ENCODE data around the gene TESMIN.

The TESMIN gene

GRCh38 chr11:68673991-68674390, 77.3 kb downstream of the TESMIN start:
- TF ChIP-seq RAD21 (IDR thresholded peaks at IDR 0.05; ENCODE audit: low read depth) = no peak

- TF ChIP-seq, protein P1, sequence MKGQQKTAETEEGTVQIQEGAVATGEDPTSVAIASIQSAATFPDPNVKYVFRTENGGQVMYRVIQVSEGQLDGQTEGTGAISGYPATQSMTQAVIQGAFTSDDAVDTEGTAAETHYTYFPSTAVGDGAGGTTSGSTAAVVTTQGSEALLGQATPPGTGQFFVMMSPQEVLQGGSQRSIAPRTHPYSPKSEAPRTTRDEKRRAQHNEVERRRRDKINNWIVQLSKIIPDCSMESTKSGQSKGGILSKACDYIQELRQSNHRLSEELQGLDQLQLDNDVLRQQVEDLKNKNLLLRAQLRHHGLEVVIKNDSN (IDR thresholded peaks at IDR 0.05) = no peak
- TF ChIP-seq CREB1 (IDR thresholded peaks at IDR 0.05; ENCODE audit: low read depth) (no peak), NFIC (IDR thresholded peaks at IDR 0.05) (no peak), TEAD4 (IDR thresholded peaks at IDR 0.05) (no peak)
These were observed 77.9 kb downstream of the TESMIN start for GRCh38 chr11:68673306-68673945.

DNA sequence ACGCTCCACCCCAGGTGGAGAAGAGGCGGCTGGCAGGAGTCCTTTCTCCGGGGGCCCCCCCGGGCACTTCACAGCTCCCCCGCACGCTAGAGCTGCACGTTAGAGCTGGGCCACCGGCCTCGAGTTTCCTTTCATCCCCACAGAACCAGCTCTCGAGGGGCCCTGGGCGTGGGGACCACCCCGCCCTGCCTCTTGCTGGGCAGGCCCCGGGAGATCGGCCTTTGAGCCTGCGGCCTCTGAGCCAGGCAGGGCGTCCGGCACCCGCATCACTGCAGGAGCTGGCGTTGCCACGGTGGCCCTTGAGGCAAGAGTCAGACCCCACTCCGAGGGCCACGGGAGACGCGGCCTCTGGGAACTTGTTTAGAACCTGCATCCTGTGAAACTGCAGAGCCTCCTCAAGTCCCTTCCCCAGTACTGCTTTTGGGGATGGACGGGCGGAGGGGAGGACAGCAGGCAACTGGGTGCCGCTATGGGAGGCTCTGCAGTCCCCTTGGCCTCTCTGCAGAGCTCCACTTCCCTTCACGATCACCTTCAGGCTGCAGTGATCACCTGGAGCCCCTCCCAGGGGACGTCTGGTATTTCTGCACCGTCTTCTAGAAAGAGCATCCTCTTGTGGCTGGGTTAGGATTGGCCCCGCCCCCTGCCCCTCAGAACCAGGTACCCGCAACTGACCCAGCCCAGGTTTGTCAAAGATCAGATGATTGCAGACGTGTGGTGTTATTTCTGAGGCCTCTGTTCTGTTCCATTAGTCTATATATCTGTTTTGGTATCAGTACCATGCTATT, 80.9 kb downstream of the TESMIN start:
- TF ChIP-seq TAF1 (IDR thresholded peaks at IDR 0.05; ENCODE audit: low read depth) = no peak
- no peak for TF ChIP-seq NFIC (IDR thresholded peaks at IDR 0.05)
- TF ChIP-seq, protein P1 (IDR thresholded peaks at IDR 0.05) = no peak
- no peak for TF ChIP-seq EP300 (IDR thresholded peaks at IDR 0.05; ENCODE audit: borderline replicate concordance)
- TF ChIP-seq, protein P2, sequence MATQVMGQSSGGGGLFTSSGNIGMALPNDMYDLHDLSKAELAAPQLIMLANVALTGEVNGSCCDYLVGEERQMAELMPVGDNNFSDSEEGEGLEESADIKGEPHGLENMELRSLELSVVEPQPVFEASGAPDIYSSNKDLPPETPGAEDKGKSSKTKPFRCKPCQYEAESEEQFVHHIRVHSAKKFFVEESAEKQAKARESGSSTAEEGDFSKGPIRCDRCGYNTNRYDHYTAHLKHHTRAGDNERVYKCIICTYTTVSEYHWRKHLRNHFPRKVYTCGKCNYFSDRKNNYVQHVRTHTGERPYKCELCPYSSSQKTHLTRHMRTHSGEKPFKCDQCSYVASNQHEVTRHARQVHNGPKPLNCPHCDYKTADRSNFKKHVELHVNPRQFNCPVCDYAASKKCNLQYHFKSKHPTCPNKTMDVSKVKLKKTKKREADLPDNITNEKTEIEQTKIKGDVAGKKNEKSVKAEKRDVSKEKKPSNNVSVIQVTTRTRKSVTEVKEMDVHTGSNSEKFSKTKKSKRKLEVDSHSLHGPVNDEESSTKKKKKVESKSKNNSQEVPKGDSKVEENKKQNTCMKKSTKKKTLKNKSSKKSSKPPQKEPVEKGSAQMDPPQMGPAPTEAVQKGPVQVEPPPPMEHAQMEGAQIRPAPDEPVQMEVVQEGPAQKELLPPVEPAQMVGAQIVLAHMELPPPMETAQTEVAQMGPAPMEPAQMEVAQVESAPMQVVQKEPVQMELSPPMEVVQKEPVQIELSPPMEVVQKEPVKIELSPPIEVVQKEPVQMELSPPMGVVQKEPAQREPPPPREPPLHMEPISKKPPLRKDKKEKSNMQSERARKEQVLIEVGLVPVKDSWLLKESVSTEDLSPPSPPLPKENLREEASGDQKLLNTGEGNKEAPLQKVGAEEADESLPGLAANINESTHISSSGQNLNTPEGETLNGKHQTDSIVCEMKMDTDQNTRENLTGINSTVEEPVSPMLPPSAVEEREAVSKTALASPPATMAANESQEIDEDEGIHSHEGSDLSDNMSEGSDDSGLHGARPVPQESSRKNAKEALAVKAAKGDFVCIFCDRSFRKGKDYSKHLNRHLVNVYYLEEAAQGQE (IDR thresholded peaks at IDR 0.05; ENCODE audit: low read depth) = no peak
- no peak for TF ChIP-seq FOXM1 (IDR thresholded peaks at IDR 0.05; ENCODE audit: borderline replicate concordance, low read depth)
- TF ChIP-seq EGR1 (IDR thresholded peaks at IDR 0.05) = no peak
- no peak for TF ChIP-seq RAD21 (IDR thresholded peaks at IDR 0.05; ENCODE audit: low read depth)
- no peak for TF ChIP-seq YY1 (IDR thresholded peaks at IDR 0.05; ENCODE audit: low read depth)
- TF ChIP-seq CEBPB (IDR thresholded peaks at IDR 0.05) = no peak
- TF ChIP-seq MAX (IDR thresholded peaks at IDR 0.05) = no peak
- no peak for TF ChIP-seq CREB1 (IDR thresholded peaks at IDR 0.05; ENCODE audit: low read depth)
- no peak for TF ChIP-seq ZBTB7A (IDR thresholded peaks at IDR 0.05; ENCODE audit: low read depth)

DNA sequence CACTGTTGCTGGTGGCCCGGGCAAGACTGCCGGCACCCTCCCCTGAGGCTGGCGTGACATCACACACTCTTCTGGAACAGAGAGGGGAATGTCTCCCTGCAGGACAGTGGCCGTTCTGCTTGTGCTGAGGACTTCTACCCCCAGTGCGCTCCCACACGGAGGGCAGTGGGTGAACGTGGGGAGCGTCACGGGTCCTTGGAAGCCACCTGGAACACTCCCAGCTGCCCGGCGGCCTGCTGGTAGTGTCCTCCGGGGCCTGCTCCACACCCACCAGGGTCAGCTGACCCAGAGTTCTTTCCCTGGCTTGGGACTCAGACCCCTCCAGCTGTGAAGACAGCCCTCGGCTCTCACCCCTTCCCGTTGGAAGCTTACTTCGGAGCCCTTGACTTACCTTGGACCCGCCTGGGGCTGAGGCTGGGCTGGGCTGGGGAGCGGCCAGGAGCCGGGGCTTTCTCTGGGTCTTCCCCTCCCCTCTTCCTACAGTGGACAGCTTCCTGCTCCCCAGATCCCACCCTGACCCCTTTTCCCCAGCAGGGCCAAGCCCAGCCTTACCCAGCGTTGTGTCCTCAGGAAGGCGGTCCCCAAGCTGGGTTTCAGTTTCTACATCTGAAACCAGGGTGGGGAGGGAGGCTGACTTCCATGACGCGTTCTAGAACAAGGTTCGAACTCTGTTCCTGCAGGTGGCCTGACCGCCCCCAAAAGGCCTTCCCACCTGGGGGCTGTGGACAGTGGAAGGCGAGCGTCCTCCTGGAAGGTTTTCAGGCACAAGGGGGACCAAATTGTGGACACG, 81.8 kb downstream of the TESMIN start:
- TF ChIP-seq, protein P1 (IDR thresholded peaks at IDR 0.05) = no peak
- TF ChIP-seq YY1 (IDR thresholded peaks at IDR 0.05; ENCODE audit: low read depth) = no peak
- TF ChIP-seq TEAD4 (IDR thresholded peaks at IDR 0.05) = no peak
- no peak for TF ChIP-seq TAF1 (IDR thresholded peaks at IDR 0.05; ENCODE audit: low read depth)
- no peak for TF ChIP-seq TCF12 (IDR thresholded peaks at IDR 0.05; ENCODE audit: low read depth)
- TF ChIP-seq CEBPB (IDR thresholded peaks at IDR 0.05) = no peak
- no peak for TF ChIP-seq EP300 (IDR thresholded peaks at IDR 0.05; ENCODE audit: borderline replicate concordance)
- no peak for TF ChIP-seq NFIC (IDR thresholded peaks at IDR 0.05)
- TF ChIP-seq RAD21 (IDR thresholded peaks at IDR 0.05; ENCODE audit: low read depth) = no peak
- TF ChIP-seq, protein P2 (IDR thresholded peaks at IDR 0.05; ENCODE audit: low read depth) = no peak
- no peak for TF ChIP-seq MAX (IDR thresholded peaks at IDR 0.05)
- TF ChIP-seq CREB1 (IDR thresholded peaks at IDR 0.05; ENCODE audit: low read depth) = no peak
- no peak for TF ChIP-seq EGR1 (IDR thresholded peaks at IDR 0.05)

Measured in Ishikawa (cell line).